ENCODE results near the gene MSX2. TPM values are rescaled to one million over a fixed set of nuclear protein-coding genes. Genes with fewer than 3 reads are reported as not detected.

The MSX2 gene
- total RNA-seq, 1 donor from 2014 or later = 1.3 TPM

- Histone ChIP-seq H3K27me3 (ENCODE audit: control insufficient read depth, insufficient read depth, low read length) (no peaks in the 10 kb centered on the region), H3K4me3 (ENCODE audit: low read depth, low read length) (no peak overlapping the region), H3K36me3 (ENCODE audit: control insufficient read depth, insufficient read depth, low read length) (no peaks in the 10 kb centered on the region)
- no peak for TF ChIP-seq CTCF (IDR thresholded peaks at IDR 0.05; ENCODE audit: insufficient read depth, low read length, poor library complexity, severe bottlenecking)
- DNase-seq (ENCODE audit: low read depth) = no peak
Measured at GRCh38 chr5:174777583-174777982, 53.2 kb downstream of the MSX2 start.
